Measurements from ENCODE around the gene MRO. TPM values are rescaled to one million over a fixed set of nuclear protein-coding genes. Genes with fewer than 3 reads are reported as not detected.

The MRO gene
- total RNA-seq, 1 donor from 2014 or later = 1.2 TPM

- no peak overlapping the region for H3K4me3 Mint-ChIP-seq
- DNase-seq (ENCODE audit: extremely low spot score, unreplicated experiment) = no peak
- TF ChIP-seq CTCF (conservative IDR thresholded peaks at IDR 0.05) = no peak
- H3K36me3 Mint-ChIP-seq = no peaks in the 10 kb centered on the region
- no peaks in the 10 kb centered on the region for H3K9me3 Mint-ChIP-seq
- no peak overlapping the region for H3K27ac Mint-ChIP-seq
- peaks cover 27% of the 10 kb centered on the region for H3K4me1 Mint-ChIP-seq (ENCODE audit: unreplicated experiment)
- H3K27me3 Mint-ChIP-seq = peaks cover 4% of the 10 kb centered on the region
Observed at GRCh38 chr18:50750546-50750945, 69.3 kb downstream of the MRO start.

DNA sequence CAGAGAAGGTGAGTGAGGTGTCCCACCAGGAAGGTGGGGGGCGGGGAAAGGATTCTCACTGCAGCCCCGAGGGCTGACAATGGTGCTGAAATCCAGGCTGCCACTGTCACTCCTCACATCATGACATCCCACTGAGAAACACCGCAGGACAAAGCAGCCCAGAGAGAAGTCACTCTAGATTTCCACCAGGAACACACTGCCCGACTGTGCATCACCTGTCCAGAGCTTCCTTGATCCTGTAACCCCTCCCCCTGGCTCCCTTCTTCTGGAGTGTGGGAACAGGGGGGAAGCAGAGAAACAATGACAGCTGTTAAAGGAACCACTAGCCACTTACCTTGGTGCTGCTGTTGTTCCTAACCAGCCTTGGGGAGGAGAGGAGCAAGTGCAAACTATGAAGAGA lies 69.9 kb downstream of the MRO start:
- TF ChIP-seq CTCF (conservative IDR thresholded peaks at IDR 0.05) = no peak
- DNase-seq (ENCODE audit: extremely low spot score, unreplicated experiment) = no peak
- Mint-ChIP-seq H3K9me3 (no peaks in the 10 kb centered on the region), H3K27me3 (peaks cover 4% of the 10 kb centered on the region), H3K4me3 (no peak overlapping the region), H3K4me1 (ENCODE audit: unreplicated experiment) (peaks cover 27% of the 10 kb centered on the region), H3K27ac (no peak overlapping the region), H3K36me3 (no peaks in the 10 kb centered on the region)

DNA sequence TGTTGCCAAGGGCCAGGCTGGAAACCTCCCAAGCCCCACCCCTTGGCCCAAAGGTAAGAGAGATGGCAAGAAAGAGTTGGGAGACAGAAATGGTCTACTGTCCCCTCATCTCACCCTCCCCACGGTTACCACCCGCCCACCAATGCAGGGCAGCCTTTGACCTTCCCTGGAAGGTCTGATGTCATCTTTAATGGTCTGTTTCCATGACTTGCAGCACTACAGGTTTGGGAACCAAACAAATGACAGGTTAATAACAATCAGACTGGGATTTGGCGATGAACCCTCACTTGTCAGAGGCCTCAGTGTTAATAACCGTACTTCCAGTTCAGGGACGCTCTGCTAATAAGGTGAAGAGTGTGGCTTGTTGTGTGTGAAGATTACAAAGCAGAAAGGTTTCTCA lies 70.4 kb downstream of the MRO start:
- no peak overlapping the region for H3K4me3 Mint-ChIP-seq
- H3K36me3 Mint-ChIP-seq = no peaks in the 10 kb centered on the region
- H3K27me3 Mint-ChIP-seq = peaks cover 4% of the 10 kb centered on the region
- TF ChIP-seq CTCF (conservative IDR thresholded peaks at IDR 0.05) = no peak
- H3K27ac Mint-ChIP-seq = peak overlapping the region; percentile 50
- no peak for DNase-seq (ENCODE audit: extremely low spot score, unreplicated experiment)
- H3K9me3 Mint-ChIP-seq = no peaks in the 10 kb centered on the region
- H3K4me1 Mint-ChIP-seq (ENCODE audit: unreplicated experiment) = peaks cover 27% of the 10 kb centered on the region

- H3K4me1 Mint-ChIP-seq (ENCODE audit: unreplicated experiment) = peaks cover 27% of the 10 kb centered on the region
- peaks cover 6% of the 10 kb centered on the region for H3K27me3 Mint-ChIP-seq
- H3K27ac Mint-ChIP-seq = peak overlapping the region; percentile 50
Observed at GRCh38 chr18:50748243-50749229, 71.3 kb downstream of the MRO start.

GRCh38 chr18:50747849-50748242 lies 72.0 kb downstream of the MRO start:
- Mint-ChIP-seq H3K4me1 (ENCODE audit: unreplicated experiment) (peaks cover 27% of the 10 kb centered on the region), H3K36me3 (no peaks in the 10 kb centered on the region), H3K4me3 (no peak overlapping the region), H3K9me3 (no peaks in the 10 kb centered on the region), H3K27ac (no peak overlapping the region), H3K27me3 (peaks cover 8% of the 10 kb centered on the region)
- TF ChIP-seq CTCF (conservative IDR thresholded peaks at IDR 0.05) = no peak
- peak; percentile 13 for DNase-seq (ENCODE audit: extremely low spot score, unreplicated experiment)

More at GRCh38 chr18:50748243-50749229, 71.3 kb downstream of the MRO start:
- Mint-ChIP-seq H3K4me3 (peak overlapping the region; percentile 67), H3K9me3 (no peaks in the 10 kb centered on the region), H3K36me3 (no peaks in the 10 kb centered on the region)
- peak; percentile 64 for DNase-seq (ENCODE audit: extremely low spot score, unreplicated experiment)
- no peak for TF ChIP-seq CTCF (conservative IDR thresholded peaks at IDR 0.05)
